Measurements from ENCODE around the gene PACS2.

PACS2 gene

GRCh38 chr14:105328678-105329390 lies 14.3 kb downstream of the PACS2 start:
- no peak overlapping the region for H3K4me3 ChIP-seq (ENCODE audit: low read depth, low read length)
- TF ChIP-seq, protein P1, sequence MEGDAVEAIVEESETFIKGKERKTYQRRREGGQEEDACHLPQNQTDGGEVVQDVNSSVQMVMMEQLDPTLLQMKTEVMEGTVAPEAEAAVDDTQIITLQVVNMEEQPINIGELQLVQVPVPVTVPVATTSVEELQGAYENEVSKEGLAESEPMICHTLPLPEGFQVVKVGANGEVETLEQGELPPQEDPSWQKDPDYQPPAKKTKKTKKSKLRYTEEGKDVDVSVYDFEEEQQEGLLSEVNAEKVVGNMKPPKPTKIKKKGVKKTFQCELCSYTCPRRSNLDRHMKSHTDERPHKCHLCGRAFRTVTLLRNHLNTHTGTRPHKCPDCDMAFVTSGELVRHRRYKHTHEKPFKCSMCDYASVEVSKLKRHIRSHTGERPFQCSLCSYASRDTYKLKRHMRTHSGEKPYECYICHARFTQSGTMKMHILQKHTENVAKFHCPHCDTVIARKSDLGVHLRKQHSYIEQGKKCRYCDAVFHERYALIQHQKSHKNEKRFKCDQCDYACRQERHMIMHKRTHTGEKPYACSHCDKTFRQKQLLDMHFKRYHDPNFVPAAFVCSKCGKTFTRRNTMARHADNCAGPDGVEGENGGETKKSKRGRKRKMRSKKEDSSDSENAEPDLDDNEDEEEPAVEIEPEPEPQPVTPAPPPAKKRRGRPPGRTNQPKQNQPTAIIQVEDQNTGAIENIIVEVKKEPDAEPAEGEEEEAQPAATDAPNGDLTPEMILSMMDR (conservative IDR thresholded peaks at IDR 0.05; ENCODE audit: low read depth, low read length) = no peak
- DNase-seq (ENCODE audit: low read depth) = no peak

DNA sequence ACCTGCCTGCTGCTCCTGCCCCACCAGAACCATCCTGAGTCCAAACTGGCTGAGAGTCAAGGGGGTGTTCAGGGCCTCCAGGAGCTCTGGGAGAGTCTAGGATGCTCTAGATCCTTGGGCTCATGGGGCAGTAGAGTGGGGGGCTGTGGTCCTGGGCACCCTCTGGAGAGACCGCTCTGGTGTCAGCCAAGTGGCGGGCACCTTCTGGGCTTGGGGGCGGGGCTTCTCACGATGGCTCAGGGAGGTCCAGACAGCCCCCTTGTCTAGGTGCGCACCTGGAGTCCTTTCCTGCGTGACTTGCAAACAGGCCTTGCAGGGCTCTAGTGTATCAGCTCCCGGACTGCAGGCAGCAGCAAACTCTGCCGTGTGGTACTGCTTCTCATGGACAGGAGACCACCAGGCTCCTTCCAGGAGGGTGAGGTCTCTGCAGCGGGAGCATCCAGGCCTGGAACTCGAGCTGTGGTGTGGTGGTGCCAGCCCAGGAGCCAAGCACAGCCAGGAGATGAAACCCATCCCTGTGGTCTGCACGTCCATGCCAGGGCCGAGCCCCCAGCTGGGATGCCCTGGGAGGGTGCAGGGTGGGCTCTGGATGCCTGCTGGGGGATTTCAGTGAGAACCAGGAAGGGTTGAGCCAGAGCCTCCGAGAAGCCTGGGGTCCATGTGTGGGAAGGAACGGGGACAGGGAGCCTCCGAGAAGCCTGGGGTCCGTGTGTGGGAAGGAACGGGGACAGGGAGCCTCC lies 15.0 kb downstream of the PACS2 start:
- no peak overlapping the region for H3K4me3 ChIP-seq (ENCODE audit: low read depth, low read length)
- TF ChIP-seq, protein P1 (conservative IDR thresholded peaks at IDR 0.05; ENCODE audit: low read depth, low read length) = no peak
- no peak for DNase-seq (ENCODE audit: low read depth)

DNA sequence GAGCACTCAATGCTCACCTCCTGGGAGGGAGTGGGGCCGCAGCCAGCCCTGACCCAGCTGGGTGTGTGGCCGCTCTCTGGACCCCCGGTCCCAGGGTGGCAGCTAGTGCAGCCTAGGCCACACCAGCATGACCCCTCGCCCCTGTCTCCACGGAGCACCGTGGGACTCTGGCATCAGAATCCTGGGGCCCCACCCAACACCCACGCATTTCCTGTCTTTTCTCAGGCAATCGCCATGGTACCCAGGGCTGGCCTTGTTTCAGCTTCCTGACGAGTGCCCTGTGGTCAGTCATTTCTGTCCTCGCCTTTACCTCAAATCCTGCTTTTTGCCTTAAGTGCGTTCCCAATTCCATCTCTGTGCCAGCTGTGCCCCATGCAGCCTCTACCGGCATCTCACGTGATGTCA lies 15.9 kb downstream of the PACS2 start:
- H3K4me3 ChIP-seq (ENCODE audit: low read depth, low read length) = no peak overlapping the region
- TF ChIP-seq, protein P1 (conservative IDR thresholded peaks at IDR 0.05; ENCODE audit: low read depth, low read length) = no peak
- DNase-seq (ENCODE audit: low read depth) = peak; percentile 33

- no peak for DNase-seq (ENCODE audit: low read depth)
- TF ChIP-seq, protein P1 (conservative IDR thresholded peaks at IDR 0.05; ENCODE audit: low read depth, low read length) = no peak
- no peak overlapping the region for H3K4me3 ChIP-seq (ENCODE audit: low read depth, low read length)
These were observed 17.2 kb downstream of the PACS2 start for GRCh38 chr14:105331575-105332349.

DNA sequence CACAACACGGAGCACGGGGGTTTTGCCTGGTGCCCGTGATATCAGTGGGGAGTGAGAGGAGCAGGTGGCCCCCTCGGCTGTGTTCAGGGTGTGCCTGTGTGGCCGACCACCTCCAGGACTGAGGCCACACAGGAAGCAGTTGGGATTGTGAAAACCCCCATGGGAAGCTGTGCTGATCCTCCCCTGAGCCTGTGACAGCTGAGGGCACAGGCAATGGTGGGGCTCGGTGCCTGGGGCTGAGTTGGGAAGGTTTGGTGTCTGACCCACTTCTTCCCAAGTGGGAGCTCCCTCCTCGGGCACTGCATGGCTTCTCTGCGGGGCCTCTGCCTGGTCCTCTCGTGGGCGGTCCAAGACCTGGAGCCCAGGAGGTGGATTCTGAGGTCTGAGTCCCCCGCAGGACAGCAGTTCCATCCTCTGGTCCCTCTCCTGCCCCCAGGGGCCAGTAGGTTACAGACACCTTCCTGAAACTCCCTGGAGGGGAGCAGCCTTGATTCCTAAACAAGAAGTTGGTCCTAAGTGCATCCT lies 17.9 kb downstream of the PACS2 start:
- H3K4me3 ChIP-seq (ENCODE audit: low read depth, low read length) = no peak overlapping the region
- TF ChIP-seq, protein P1 (conservative IDR thresholded peaks at IDR 0.05; ENCODE audit: low read depth, low read length) = no peak
- DNase-seq (ENCODE audit: low read depth) = no peak

GRCh38 chr14:105333020-105333490 lies 18.5 kb downstream of the PACS2 start:
- DNase-seq (ENCODE audit: low read depth) = no peak
- TF ChIP-seq, protein P1 (conservative IDR thresholded peaks at IDR 0.05; ENCODE audit: low read depth, low read length) = no peak
- H3K4me3 ChIP-seq (ENCODE audit: low read depth, low read length) = no peak overlapping the region
